Fibroblast of peridontal ligament (primary cell): Measurements from ENCODE around the gene HIVEP3.

Source experiments
- DNase-seq: peaks from one replicate; pipeline ENCODE4 v3.0.0-alpha.2; 2010; ENCODE audit errors: extremely low read depth

The HIVEP3 gene

DNA sequence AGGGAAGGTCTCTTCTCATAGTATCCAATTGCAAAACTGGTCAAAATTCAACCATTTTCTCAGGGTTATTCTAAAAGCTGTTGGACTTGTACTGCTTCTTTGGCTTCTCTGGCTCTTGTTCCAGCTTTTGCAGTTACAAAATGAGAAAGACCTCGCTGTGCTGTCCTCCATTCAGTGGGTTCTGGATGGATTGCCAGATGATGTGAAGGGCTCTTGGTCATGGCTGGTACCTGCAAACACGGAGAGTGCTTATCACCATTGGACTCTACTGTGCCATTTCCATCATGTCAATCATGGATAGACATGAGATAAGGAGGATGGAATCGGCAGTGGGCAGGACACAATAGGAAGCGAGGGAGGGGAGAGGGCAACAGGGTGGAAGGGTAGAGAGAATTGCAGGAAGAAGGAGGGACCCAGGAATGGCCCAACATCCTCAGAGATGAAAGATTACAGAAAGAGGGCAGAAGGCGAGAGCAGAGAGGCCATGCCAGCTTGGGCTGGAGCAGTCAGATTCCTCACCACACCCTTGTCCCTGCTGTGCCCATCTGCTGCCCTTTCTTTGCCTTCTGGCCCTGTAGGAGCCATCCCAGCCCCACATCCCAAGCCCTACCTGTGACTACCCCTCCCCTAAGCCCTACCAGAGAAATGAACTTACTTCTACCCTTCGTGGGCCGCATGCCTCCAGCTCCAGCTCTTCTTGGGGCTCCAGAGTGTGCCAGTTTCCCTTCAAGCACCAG lies 70.3 kb downstream of the HIVEP3 start:
- no peak for DNase-seq

GRCh38 chr1:41847733-41848132 lies 71.0 kb downstream of the HIVEP3 start:
- DNase-seq, result no peak

GRCh38 chr1:41846625-41847405 lies 71.9 kb downstream of the HIVEP3 start:
- DNase-seq, result no peak

GRCh38 chr1:41844781-41845272 lies 73.9 kb downstream of the HIVEP3 start:
- DNase-seq, result no peak

DNA sequence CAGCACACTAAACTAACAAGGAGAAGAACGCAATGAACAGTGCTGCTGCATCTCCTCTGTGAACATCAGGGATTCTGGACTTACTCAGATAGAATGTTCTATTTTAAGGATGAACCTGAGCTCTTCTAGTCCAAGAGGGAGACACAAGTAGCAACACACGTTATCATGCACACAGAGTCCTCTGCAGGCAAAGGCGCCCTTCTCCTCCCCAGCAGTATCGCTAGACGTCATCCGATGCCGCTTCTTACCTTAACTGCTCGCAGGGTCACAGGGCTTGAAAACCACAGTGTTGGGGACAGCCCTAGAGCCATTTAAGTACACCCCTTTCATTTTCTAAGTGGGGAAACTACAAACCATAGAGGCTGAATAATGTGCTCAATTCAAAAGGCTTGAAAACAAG lies 74.5 kb downstream of the HIVEP3 start:
- no peak for DNase-seq

- peak; percentile 76 for DNase-seq
Observed at GRCh38 chr1:41842993-41843755, 75.5 kb downstream of the HIVEP3 start.

- DNase-seq, result no peak
Observed at GRCh38 chr1:41842326-41842725, 76.4 kb downstream of the HIVEP3 start.

DNA sequence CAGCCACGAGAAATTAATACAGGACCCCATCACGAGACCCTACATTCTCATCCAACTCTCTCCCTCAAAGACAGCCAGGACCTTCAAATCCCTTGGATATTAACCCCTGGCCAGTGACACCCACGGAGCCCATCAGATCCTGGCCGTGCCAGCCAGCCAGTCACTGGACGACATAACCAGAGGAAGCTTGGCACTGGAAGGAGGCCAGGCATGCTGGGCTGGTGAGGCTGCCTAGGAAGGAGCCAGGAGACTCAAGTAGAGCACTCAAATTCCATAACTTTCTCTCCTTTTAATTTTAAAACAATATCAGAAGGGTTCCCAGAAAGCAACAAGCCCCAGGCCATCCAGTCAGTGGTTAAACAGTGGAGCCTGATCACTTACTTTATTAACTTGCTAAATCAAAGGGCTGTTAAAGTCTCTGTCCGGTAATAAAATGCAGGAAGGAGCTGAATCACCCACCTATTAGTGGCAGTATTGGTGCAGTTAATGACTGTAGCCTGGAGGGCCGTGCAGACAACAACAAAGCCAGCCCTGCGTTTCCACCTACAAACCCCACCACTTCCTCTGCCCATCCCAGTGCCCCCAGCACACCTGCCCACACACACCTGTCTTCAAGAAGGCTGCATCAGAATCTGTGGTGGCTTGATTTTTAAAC lies 78.0 kb downstream of the HIVEP3 start:
- no peak for DNase-seq

- DNase-seq, result no peak
Observed at GRCh38 chr1:41838266-41838665, 80.5 kb downstream of the HIVEP3 start.

DNA sequence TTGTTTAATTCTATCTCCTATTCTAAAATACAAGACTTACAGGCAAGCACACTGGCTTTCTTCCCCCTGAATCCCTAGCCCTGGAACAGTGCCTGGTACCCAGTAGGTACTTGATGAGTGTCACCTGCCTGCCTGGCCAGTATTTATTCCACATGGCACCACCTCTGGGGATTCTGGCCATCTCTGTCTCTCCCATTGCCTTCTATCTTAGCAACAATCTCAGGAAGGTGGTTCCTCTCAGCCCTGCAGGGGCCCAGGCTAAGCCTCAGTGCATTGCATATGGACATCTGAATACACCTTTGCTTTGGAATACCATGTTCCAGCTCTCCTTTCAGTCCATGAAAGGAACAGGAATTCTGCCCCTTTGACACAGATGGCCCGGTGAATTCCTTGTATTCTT lies 81.0 kb downstream of the HIVEP3 start:
- no peak for DNase-seq

DNA sequence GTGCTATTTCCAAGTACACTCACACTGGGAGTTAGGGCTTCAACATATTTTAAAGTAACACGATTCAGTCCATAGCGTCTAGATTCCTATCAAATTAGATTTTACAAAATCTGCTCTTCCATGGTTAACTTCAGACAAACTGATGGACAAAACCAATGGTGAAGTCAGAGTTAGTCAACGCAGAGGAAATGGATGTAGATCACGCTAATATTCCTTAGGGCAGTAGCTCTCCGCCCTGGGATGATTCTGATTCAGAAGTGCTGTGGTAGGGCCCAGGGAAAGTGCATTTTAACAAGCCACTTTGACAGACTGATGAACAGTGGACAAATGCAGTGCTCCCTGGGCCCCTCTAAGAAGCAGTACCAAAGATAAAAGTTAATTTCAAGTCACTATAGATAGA lies 83.2 kb downstream of the HIVEP3 start:
- DNase-seq, result no peak

DNA sequence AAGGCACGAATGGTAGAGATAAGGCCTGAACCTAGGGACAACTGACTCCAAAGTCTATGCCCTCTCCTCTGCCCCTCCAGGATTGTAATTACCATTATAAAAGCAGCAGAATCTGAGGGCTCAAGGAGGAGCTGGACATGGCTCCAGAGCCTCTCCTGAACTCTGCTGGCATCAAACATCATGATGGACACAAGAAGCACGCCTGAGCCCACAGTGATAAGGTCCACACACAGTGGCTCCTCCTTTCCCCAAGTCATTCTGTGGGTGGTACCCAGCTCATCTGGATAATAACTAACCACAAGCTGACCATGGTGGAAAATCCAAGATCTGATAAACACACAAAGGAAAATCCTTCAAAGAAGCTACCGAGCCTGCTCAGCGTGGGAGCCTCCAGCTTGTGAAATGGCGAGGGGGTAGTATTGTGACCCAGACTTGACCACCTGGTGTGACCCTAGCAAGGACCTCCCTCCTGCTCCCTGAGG lies 85.2 kb downstream of the HIVEP3 start:
- DNase-seq, result no peak

DNA sequence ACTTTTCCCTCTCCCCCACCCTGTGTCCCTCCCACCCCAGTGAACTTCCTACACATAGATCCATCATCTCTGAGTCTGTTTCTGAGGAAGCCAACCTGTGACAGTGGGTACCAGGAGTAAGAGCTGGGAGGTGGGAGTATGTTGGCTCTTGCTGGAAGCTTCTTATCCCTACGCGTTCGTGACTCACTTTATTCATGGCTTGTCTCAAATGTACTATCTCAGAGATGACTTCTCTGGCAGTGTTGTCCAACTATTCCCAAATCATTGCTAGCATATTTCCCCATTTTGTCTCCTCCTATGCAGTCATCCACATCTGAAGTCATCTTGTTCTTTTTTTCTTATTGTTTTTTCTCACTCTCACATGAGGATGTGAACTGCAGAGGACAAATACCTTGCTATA lies 88.0 kb downstream of the HIVEP3 start:
- no peak for DNase-seq

DNA sequence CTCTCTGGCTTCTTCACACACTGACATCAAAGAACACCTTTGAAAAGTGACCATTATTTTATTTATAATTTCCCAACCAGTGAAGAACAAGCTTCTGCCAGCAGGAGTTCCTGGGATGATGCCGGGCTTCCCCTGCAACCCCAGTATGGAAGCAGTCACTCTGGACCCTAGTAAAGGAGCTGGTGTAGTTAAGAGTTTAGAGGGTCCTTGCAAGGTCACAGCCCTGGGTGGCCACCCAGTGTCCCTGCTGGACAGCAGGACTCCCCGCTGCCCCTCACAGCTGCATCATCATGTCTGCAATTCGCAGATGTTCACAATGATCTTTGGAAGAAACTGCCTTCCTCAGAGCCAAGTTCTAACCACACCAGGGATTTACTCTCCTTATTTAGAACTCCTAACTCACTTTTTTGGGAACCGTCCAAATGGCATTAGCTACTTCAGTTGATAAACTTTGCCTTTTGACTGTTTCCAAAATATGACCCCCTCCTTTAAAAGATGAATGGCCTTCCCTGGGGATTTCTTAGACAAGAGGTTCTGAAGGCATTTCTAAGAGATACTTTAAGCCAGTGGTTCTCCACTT lies 90.6 kb downstream of the HIVEP3 start:
- DNase-seq, result peak; percentile 39

DNA sequence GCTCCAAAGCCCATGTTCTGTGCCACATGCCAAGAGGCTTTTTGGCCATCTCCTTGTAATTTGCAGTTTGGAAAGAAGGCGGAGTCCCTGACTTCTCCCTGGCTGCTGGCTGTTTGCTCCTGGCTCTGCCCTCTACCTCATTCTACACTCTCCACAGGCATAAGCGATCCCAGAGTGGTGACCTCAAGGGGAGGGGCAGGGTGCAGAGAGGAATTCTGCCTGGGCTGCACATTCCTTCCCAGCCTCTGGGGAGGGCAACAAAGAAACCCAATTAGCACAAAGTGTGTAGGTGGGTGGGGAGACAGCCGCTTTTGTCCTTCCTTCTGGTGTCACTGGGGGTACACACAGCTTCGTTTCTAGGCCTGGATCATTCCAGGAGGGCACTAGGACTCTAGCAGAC lies 95.3 kb downstream of the HIVEP3 start:
- DNase-seq, result no peak

DNA sequence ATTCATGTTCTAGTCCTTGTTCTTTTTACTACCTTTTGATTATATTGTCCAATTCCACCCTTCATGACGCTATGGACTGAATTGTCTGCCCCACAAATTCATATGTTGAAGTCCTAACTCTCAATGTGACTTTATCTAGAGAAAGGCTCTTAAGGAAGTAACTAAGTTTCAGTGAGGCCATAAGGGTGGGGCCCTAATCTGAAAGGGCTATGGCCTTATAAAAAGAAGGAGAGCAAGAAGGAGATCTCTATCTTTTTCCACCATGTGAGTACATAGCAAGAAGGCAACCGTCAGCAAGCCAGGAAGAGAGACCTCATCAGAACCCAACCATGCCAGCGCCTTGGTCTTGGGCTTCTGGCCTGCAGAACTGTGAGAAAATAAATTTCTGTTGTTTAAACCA lies 95.9 kb downstream of the HIVEP3 start:
- no peak for DNase-seq

DNA sequence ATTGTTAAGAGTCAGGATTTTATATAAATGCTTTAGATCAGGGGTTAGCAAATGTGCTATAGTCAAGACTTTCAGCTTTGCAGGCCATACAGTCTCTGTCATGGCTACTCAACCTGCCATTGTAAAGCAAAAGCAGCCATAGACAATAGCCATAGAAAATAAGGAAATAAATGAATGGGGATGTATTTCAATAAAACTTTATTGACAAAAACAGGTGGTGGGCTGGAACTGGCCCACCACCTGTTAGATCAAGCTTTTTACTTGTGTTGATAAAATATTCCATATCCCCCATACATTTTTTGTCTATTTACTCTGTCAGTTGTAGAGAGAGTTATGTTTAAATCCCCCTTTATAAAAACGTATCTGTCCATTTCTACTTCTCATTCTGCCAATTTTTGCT lies 98.9 kb downstream of the HIVEP3 start:
- DNase-seq, result no peak

GRCh38 chr1:41819069-41819468 lies 99.7 kb downstream of the HIVEP3 start:
- no peak for DNase-seq

- no peak for DNase-seq
Observed at GRCh38 chr1:41816061-41816460, 102.7 kb downstream of the HIVEP3 start.

DNA sequence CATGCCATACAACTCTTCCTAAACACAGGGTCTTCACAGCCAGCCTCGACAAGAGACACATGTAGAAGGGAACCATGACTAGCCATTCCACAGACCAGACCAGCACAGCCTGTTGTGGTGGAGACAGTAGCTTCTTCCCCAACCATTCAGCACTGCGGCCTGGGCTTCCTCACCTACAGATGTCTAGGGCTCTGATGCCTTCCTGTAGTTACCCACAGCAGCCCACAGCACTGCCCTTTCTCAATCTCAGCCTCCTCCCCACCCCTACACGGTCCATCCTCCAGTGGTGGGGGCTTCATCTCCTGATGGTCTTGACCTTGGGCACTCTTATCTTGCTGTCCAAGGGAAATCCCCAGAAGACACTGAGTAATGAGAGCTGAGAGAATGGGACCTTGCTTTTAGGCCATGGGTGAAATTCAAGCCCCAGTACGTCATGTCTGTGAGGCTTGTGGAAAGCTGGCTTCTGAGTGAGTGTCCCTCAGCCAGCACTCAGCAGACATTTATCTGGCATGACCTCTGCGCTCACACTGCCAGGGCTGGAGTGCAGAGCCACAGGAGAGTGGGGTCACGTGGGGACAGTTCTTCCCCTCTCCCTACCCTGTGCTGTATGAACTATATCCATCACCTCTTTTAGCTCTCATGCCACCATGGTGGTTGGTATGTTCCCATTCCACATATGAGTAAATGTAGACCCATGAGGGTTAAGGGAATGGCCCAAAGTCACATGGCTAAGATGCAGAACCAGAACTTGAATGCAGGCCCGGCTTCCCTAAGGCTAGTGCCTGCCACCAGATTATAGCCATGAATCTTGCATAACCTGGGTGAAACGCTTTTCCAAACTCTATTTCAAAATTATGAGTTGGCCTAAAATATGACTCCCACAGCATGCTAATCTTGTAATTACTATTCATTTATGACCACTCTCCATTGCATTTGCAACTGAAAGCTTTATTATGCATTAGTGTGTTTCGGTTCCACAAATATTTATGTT lies 104.7 kb downstream of the HIVEP3 start:
- DNase-seq, result no peak
